ENCODE results near the gene ATP9B.

ATP9B gene

DNA sequence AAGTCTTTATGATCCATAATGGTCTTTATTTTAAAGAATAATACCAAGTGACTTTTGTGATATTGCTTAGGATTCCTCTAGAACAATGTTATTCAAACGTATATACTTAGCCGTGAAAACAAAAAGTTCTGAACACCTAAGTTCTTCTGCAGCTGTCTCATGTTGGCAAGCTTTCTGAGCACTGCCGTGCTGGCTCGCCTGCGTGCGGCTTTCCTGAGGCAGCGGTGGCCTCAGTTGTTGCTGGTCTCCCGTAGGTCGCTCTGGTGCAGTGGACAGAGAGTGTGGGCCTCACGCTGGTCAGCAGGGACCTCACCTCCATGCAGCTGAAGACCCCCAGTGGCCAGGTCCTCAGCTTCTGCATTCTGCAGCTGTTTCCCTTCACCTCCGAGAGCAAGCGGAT lies 259.7 kb downstream of the ATP9B start:
- DNase-seq (ENCODE audit: low spot score): no peak

- no peak for DNase-seq (ENCODE audit: low spot score)
Measured at GRCh38 chr18:79329786-79330185, 260.6 kb downstream of the ATP9B start.

DNA sequence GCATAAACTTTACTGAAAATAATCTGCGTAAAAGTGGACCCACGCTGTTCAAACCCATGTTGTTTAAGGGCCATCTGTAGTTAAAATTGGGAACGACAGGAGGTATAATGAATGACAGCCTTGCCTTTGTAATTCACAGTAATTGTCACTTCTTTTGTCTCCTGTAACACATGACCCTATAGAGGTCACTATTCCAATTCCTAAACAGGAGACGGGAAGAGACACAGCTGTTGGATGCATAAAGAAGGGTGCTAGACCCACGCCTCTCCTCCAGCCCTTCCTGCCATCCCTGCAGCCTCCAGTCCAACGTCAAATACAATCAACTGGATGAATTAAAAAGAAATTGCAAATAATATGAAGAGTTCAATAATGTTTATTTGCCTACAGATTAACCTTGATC lies 263.5 kb downstream of the ATP9B start:
- DNase-seq (ENCODE audit: low spot score): no peak

- no peak for DNase-seq (ENCODE audit: low spot score)
Measured at GRCh38 chr18:79333046-79333445, 263.9 kb downstream of the ATP9B start.

DNA sequence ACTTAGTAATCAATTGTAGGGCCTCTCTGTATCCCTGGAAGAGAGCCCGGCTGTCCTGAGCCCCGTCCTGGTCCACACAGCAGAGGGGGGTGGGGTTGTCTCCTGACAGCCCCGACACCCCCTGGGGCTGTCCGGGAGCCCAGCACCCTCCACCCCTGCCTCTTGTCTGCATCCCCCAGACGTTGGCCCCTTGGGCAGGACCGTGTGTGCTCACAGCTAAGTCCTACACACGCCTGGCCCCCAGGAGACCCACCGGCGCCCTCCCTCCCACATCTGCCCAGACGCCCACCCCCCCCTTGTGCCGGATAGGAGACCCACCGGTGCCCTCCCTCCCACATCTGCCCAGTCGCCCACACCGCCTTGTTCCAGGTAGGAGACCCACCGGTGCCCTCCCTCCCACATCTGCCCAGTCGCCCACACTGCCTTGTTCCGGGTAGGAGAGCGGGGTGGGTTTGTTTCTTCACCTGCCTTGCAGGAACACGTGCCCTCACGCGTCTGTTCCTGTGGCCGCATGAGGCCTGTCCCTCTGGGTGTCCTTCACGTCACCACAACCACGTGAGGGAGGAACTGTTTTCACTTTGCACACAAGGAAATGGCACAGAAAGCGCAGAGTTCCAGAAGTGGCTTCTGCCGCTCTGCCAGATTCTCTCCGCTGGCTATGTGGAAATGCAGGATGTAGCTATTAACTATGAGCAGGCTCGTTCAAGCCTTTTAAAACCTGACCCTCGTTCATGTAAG lies 265.5 kb downstream of the ATP9B start:
- no peak for DNase-seq (ENCODE audit: low spot score)

- no peak for DNase-seq (ENCODE audit: low spot score)
Measured at GRCh38 chr18:79335833-79336360, 266.7 kb downstream of the ATP9B start.

- DNase-seq (ENCODE audit: low spot score): no peak
Measured at GRCh38 chr18:79336556-79337142, 267.5 kb downstream of the ATP9B start.

- no peak for DNase-seq (ENCODE audit: low spot score)
Measured at GRCh38 chr18:79337184-79337583, 268.0 kb downstream of the ATP9B start.

- DNase-seq (ENCODE audit: low spot score): no peak
Measured at GRCh38 chr18:79337620-79338019, 268.4 kb downstream of the ATP9B start.

- no peak for DNase-seq (ENCODE audit: low spot score)
Measured at GRCh38 chr18:79339094-79339908, 270.1 kb downstream of the ATP9B start.

- DNase-seq (ENCODE audit: low spot score): peak; percentile 74
Measured at GRCh38 chr18:79343567-79344207, 274.5 kb downstream of the ATP9B start.

DNA sequence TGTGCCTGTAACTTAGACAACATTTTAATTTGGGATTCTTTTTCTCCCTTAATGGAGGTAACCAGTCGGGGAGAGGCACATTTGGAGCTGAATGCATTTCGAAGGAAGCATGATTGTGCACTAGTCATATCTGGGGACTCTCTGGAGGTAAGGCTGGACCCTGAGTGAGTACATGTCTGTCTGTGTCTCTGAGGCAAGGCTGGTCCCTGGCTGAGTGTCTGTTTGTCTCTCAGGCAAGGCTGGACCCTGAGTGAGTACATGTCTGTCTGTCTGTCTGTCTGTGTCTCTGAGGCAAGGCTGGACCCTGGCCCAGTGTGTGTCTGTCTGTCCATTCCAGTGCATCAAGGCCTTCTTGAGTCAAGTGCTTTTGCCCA lies 275.0 kb downstream of the ATP9B start:
- DNase-seq (ENCODE audit: low spot score): no peak

- no peak for DNase-seq (ENCODE audit: low spot score)
Measured at GRCh38 chr18:79345366-79345765, 276.2 kb downstream of the ATP9B start.

DNA sequence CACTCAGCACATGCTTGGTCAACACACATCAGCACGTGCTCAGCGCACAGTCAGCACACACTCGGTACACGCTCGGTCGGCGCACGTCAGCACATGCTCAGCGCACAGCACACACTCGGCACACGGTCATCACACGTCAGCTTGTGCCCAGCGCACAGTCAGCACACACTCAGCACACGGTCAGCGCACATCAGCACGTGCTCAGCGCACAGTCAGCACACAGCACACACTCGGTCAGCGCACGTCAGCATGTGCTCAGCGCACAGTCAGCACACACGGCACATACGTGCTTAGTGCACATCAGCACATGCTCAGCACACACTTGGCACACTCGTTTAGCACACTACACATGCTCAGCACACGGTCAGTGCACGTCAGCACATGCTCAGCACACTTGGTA lies 276.8 kb downstream of the ATP9B start:
- no peak for DNase-seq (ENCODE audit: low spot score)

- no peak for DNase-seq (ENCODE audit: low spot score)
Measured at GRCh38 chr18:79348066-79348465, 278.9 kb downstream of the ATP9B start.

DNA sequence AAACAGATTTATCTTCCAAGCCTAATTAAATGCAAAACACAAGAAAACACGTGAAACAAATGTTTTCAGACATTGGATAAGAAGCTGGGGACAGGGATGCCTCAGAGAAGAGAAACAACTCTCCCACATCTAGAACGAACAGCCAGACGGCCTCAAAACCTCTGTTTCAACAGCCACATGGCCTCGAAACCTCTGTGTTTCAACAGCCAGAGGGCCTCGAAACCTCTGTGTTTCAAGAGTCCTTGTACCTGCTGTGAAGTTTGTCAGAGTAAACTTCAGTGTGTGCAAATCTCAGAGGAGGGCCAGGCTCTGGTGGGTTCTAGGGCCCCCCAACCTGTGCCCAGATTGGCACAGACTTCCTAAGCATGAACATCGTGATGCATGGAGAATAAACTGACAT lies 283.2 kb downstream of the ATP9B start:
- no peak for DNase-seq (ENCODE audit: low spot score)

DNA sequence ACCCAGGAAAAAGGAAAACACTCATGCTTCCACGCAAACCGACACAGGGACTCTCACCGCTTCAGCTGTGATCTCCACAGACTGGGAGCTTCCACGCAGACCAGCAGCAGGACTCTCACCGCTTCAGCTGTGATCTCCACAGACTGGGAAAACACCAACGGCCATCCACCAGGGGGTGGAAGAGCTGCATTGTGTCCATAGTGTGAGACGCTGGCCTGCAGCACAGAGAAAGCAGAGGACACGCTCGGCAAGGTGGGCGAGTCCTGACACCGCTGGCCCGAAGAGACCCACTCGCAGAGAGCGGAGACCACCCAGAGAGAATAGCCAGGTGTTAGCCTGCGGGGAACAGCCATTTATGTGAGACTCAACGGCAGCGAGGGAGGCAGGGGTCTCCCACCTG lies 284.1 kb downstream of the ATP9B start:
- peak; percentile 34 for DNase-seq (ENCODE audit: low spot score)

DNA sequence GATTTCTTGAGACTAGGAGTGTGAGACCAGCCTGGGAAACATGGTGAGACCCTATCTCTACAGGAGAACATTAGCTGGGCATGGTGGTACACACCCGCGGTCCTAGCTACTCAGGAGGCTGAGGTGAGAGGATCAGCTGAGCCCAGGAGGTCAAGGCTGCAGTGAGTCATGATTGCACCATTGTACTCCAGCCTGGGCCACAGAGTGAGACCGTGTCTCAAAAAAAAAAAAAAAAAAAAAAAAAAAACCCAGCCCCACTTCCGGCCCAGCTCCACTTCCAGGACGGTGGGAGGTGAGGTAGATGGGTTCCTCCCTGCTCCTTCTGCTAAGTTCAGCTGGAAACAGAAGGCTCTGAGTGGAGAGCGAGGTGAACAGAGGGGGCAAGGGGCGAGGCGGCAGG lies 285.2 kb downstream of the ATP9B start:
- DNase-seq (ENCODE audit: low spot score): no peak

- no peak for DNase-seq (ENCODE audit: low spot score)
Measured at GRCh38 chr18:79355433-79356335, 286.5 kb downstream of the ATP9B start.

DNA sequence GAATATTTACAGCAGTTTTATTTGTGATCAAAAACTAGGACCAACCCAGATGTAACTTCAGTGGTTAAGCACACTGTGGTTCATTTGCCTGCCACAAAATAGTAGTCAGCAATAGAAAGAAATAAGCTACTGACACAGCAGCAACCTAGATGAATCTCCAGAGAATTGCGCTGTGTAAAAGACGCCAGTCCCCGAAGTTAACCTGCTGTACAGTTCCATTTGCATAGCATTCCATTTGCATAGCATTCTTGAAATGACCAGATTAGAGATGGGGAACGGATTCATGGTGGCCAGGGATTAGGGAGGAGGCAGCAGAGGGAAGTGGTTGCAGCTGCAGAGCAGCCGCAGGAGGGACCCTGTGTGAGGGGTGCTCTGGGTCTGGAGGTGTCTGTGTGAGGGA lies 287.2 kb downstream of the ATP9B start:
- no peak for DNase-seq (ENCODE audit: low spot score)

- no peak for DNase-seq (ENCODE audit: low spot score)
Measured at GRCh38 chr18:79360933-79361332, 291.7 kb downstream of the ATP9B start.

Data from HuH-7 (cell line).